K562 (cell line): ENCODE data around the gene HIVEP1. TPM values are rescaled to one million over a fixed set of nuclear protein-coding genes. Genes with fewer than 3 reads are reported as not detected.

ENCODE experiments used
- BRF2 ChIP-seq: IDR thresholded peaks from 3 replicates; pipeline ENCODE4 v1.6.1; 2011; ENCODE audit warnings: borderline replicate concordance, mild to moderate bottlenecking; ENCODE audit not compliant: insufficient read length, insufficient read depth
- SNIP1 ChIP-seq: fragments of 450-650 bp; IDR thresholded peaks from 2 replicates; pipeline ENCODE4 v1.7.1; 2017; ENCODE audit warnings: low read depth, mild to moderate bottlenecking
- ZBTB40 ChIP-seq, 2 experiments: fragments of 450-650 bp in 1 of 2; sonication (generic) in 1 of 2; formaldehyde crosslinking in 1 of 2; IDR thresholded peaks; 2 replicates each; pipeline versions ENCODE4 v1.7.1 to v1.9.0; 2016 to 2022; ENCODE audit warnings: inconsistent platforms in 1 of 2, mild to moderate bottlenecking in 1 of 2, missing genetic modification reagents in 1 of 2
- ZNF280B ChIP-seq: fragments of 250-450 bp; sonication (Bioruptor Pico); IDR thresholded peaks from 2 replicates; pipeline ENCODE4 v1.5.1; 2021; ENCODE audit warnings: mild to moderate bottlenecking
- polyA plus RNA-seq, 8 experiments: library from polyadenylated mRNA; depleted of rRNA in 4 of 8; stranded (reverse) in 5 of 8; unstranded in 3 of 8; fragments of >200 nt; fragmentation: Nextera tagmentation in 2 of 8; fragmentation: Illumina TruSeq in 1 of 8; extraction: Ambion mirVana in 2 of 8; extraction: Trizol in 1 of 8; gene quantifications; 2 replicates each; pipeline versions ENCODE4 v1.2.1 to v1.2.3, GENCODE V29; 2011 to 2014; ENCODE audit warnings: inconsistent platforms in 1 of 8, missing spikeins in 1 of 8
- total RNA-seq, 7 experiments: library from RNA; depleted of rRNA in 6 of 7; stranded (reverse); fragments of >200 nt in 6 of 7; fragmentation: Illumina TruSeq in 2 of 7; extraction: Trizol in 2 of 7; gene quantifications; 2 replicates each; pipeline versions ENCODE4 v1.2.1 to v1.2.3, GENCODE V29; 2011 to 2021; ENCODE audit warnings: low replicate concordance in 1 of 7

HIVEP1 gene
- total and polyA plus RNA-seq, 9 of the 15 experiments (the other 6 are each of a cell fraction or from before 2014, with no cell fraction given): 6.0 to 33.3 (median 21.7) TPM

GRCh38 chr6:12090714-12091113 is 78.6 kb downstream of the HIVEP1 start (continued):
- TF ChIP-seq ZBTB40 (IDR thresholded peaks at IDR 0.05) (no peak), ZBTB40 (CRISPR knock-in tag; IDR thresholded peaks at IDR 0.05) (no peak), BRF2 (no peak), SNIP1 (no peak), ZNF280B (CRISPR knock-in tag) (no peak)
